Measurements from ENCODE around the gene EXTL2. TPM values are rescaled to one million over a fixed set of nuclear protein-coding genes. Genes with fewer than 3 reads are reported as not detected.

EXTL2 gene
- polyA plus RNA-seq, 1 donor (not counting 4 experiments of a cell fraction or from before 2014, with no cell fraction given) = 20.2 TPM

GRCh38 chr1:100883963-100884362 is 10.7 kb downstream of the EXTL2 start:
- dilution Hi-C loops (cut with MboI; ENCODE audit: extremely low pct_ligation_motif_present, low sequenced_read_pairs) = no loop called here
- Histone ChIP-seq H3K9me1 (ENCODE audit: control insufficient read depth, extremely low read depth, insufficient read depth, low read length) (no peaks in the 10 kb centered on the region), H4K20me1 (ENCODE audit: control insufficient read depth, extremely low read depth, insufficient read depth, low read length) (no peaks in the 10 kb centered on the region), H3K27ac (ENCODE audit: control insufficient read depth, insufficient read depth, low read length) (no peak overlapping the region), H3K9ac (ENCODE audit: control insufficient read depth, extremely low read depth, insufficient read depth, low read length) (no peak overlapping the region), H2AFZ (ENCODE audit: control insufficient read depth, low read length) (no peak overlapping the region), H3K4me2 (ENCODE audit: control insufficient read depth, extremely low read depth, insufficient read depth, low read depth, low read length) (peak overlapping the region; percentile 23), H3K27me3 (ENCODE audit: control insufficient read depth, extremely low read depth, insufficient read depth, low read length) (no peaks in the 10 kb centered on the region), H3K9me3 (ENCODE audit: control insufficient read depth, low read depth, low read length) (no peaks in the 10 kb centered on the region), H3K4me3 (ENCODE audit: control insufficient read depth in 2 of 3, extremely low read depth in 1 of 3, insufficient read depth in 2 of 3, low read depth in 1 of 3, low read length in 3 of 3) (no peak overlapping the region), H3K4me1 (ENCODE audit: control insufficient read depth, extremely low read depth, insufficient read depth, low read length) (no peaks in the 10 kb centered on the region), H3K79me2 (ENCODE audit: control insufficient read depth, insufficient read depth, low read length) (no peaks in the 10 kb centered on the region), H3K36me3 (ENCODE audit: control insufficient read depth in 2 of 2, extremely low read depth in 1 of 2, insufficient read depth in 2 of 2, low read length in 2 of 2) (peaks cover 0 to 1% of the 10 kb centered on the region in 2 experiments)
- DNase-seq (ENCODE audit: low read depth, low spot score) = no peak
- peak; percentile 90 for FAIRE-seq
- TF ChIP-seq EZH2 (IDR thresholded peaks at IDR 0.05; ENCODE audit: low read length) = no peak
- TF ChIP-seq CTCF (optimal IDR thresholded peaks at IDR 0.05 in 1 of 3, IDR thresholded peaks at IDR 0.05 in 1 of 3, conservative IDR thresholded peaks at IDR 0.05 in 1 of 3; ENCODE audit: extremely low read depth in 1 of 3, insufficient read depth in 2 of 3, low read length in 3 of 3) = peak in 1 of 3 experiments; percentile 19

- H3K4me3 ChIP-seq (ENCODE audit: control insufficient read depth in 2 of 3, extremely low read depth in 1 of 3, insufficient read depth in 2 of 3, low read depth in 1 of 3, low read length in 3 of 3) = no peak overlapping the region
- no peaks in the 10 kb centered on the region for H3K9me3 ChIP-seq (ENCODE audit: control insufficient read depth, low read depth, low read length)
- peaks cover 0 to 1% of the 10 kb centered on the region in 2 experiments for H3K36me3 ChIP-seq (ENCODE audit: control insufficient read depth in 2 of 2, extremely low read depth in 1 of 2, insufficient read depth in 2 of 2, low read length in 2 of 2)
- no peak for DNase-seq (ENCODE audit: low read depth, low spot score)
- H2AFZ ChIP-seq (ENCODE audit: control insufficient read depth, low read length) = no peak overlapping the region
- no peak overlapping the region for H3K27ac ChIP-seq (ENCODE audit: control insufficient read depth, insufficient read depth, low read length)
- H3K9ac ChIP-seq (ENCODE audit: control insufficient read depth, extremely low read depth, insufficient read depth, low read length) = no peak overlapping the region
- TF ChIP-seq CTCF (optimal IDR thresholded peaks at IDR 0.05 in 1 of 3, IDR thresholded peaks at IDR 0.05 in 1 of 3, conservative IDR thresholded peaks at IDR 0.05 in 1 of 3; ENCODE audit: extremely low read depth in 1 of 3, insufficient read depth in 2 of 3, low read length in 3 of 3) = no peak
- TF ChIP-seq EZH2 (IDR thresholded peaks at IDR 0.05; ENCODE audit: low read length) = no peak
- no peaks in the 10 kb centered on the region for H4K20me1 ChIP-seq (ENCODE audit: control insufficient read depth, extremely low read depth, insufficient read depth, low read length)
- H3K4me2 ChIP-seq (ENCODE audit: control insufficient read depth, extremely low read depth, insufficient read depth, low read depth, low read length) = no peak overlapping the region
- no peaks in the 10 kb centered on the region for H3K4me1 ChIP-seq (ENCODE audit: control insufficient read depth, extremely low read depth, insufficient read depth, low read length)
- H3K27me3 ChIP-seq (ENCODE audit: control insufficient read depth, extremely low read depth, insufficient read depth, low read length) = no peaks in the 10 kb centered on the region
- dilution Hi-C loops (cut with MboI; ENCODE audit: extremely low pct_ligation_motif_present, low sequenced_read_pairs) = no loop called here
- FAIRE-seq = no peak
- H3K79me2 ChIP-seq (ENCODE audit: control insufficient read depth, insufficient read depth, low read length) = no peaks in the 10 kb centered on the region
- no peaks in the 10 kb centered on the region for H3K9me1 ChIP-seq (ENCODE audit: control insufficient read depth, extremely low read depth, insufficient read depth, low read length)
Measured at GRCh38 chr1:100882698-100883097, 11.9 kb downstream of the EXTL2 start.
